H9 (cell line): ENCODE data around the gene GALNT4. TPM values are rescaled to one million over a fixed set of nuclear protein-coding genes. Genes with fewer than 3 reads are reported as not detected.

Experiments used
- DNase-seq: peaks from one replicate; pipeline ENCODE4 v3.0.0-alpha.2; 2017
- H2AFZ ChIP-seq: one replicate; pipeline ENCODE4 v1.6.1; 2013; ENCODE audit warnings: mild to moderate bottlenecking, low read length, control low read depth, moderate library complexity
- H2AK5ac ChIP-seq: 2 replicates; pipeline ENCODE4 v1.6.1; 2013; ENCODE audit warnings: low read length, control low read depth, mixed read lengths; ENCODE audit not compliant: insufficient read length
- H2BK120ac ChIP-seq: one replicate; pipeline ENCODE4 v1.6.1; 2013; ENCODE audit warnings: low read depth, mild to moderate bottlenecking, low read length, control low read depth, inconsistent platforms; ENCODE audit not compliant: poor library complexity, severe bottlenecking
- H2BK12ac ChIP-seq: 2 replicates; pipeline ENCODE4 v1.6.1; 2013; ENCODE audit warnings: low read length, control low read depth, mixed read lengths, low read depth; ENCODE audit not compliant: insufficient read length
- H2BK15ac ChIP-seq: 2 replicates; pipeline ENCODE4 v1.6.1; 2013; ENCODE audit warnings: low read depth, low read length, control low read depth
- H2BK20ac ChIP-seq: one replicate; pipeline ENCODE4 v1.6.1; 2013; ENCODE audit warnings: low read depth, mild to moderate bottlenecking, low read length, control low read depth, inconsistent platforms; ENCODE audit not compliant: poor library complexity, severe bottlenecking
- H2BK5ac ChIP-seq: 2 replicates; pipeline ENCODE4 v1.6.1; 2013; ENCODE audit warnings: low read length, control low read depth, mixed read lengths; ENCODE audit not compliant: insufficient read length
- H3K14ac ChIP-seq: 2 replicates; pipeline ENCODE4 v1.6.1; 2013; ENCODE audit warnings: low read length, control low read depth; ENCODE audit not compliant: insufficient read depth
- H3K18ac ChIP-seq: 2 replicates; pipeline ENCODE4 v1.6.1; 2013; ENCODE audit warnings: low read depth, mild to moderate bottlenecking, mixed read lengths, low read length, control low read depth; ENCODE audit not compliant: insufficient read length
- H3K23ac ChIP-seq: 2 replicates; pipeline ENCODE4 v1.6.1; 2013; ENCODE audit warnings: low read length, control low read depth, mixed read lengths, low read depth; ENCODE audit not compliant: insufficient read length
- H3K23me2 ChIP-seq: 2 replicates; pipeline ENCODE4 v1.6.1; 2013; ENCODE audit warnings: low read depth, mild to moderate bottlenecking, mixed read lengths, low read length, control low read depth; ENCODE audit not compliant: insufficient read length, poor library complexity, severe bottlenecking
- H3K27ac ChIP-seq: 2 replicates; pipeline ENCODE4 v1.5.1; 2013; ENCODE audit warnings: low read length, control low read depth, mixed read lengths, low read depth; ENCODE audit not compliant: insufficient read length
- H3K27me3 ChIP-seq: 2 replicates; pipeline ENCODE4 v1.6.1; 2013; ENCODE audit warnings: low read length, control low read depth, inconsistent platforms; ENCODE audit not compliant: insufficient read depth
- H3K4ac ChIP-seq: 2 replicates; pipeline ENCODE4 v1.6.1; 2013; ENCODE audit warnings: low read depth, mild to moderate bottlenecking, control low read depth, inconsistent platforms, low read length, moderate library complexity
- H3K4me1 ChIP-seq: 2 replicates; pipeline ENCODE4 v1.6.1; 2013; ENCODE audit warnings: low read length, control low read depth, inconsistent platforms; ENCODE audit not compliant: insufficient read depth
- H3K4me2 ChIP-seq: 2 replicates; pipeline ENCODE4 v1.6.1; 2013; ENCODE audit warnings: low read length, control low read depth, mixed read lengths; ENCODE audit not compliant: insufficient read length, insufficient read depth
- H3K56ac ChIP-seq: 2 replicates; pipeline ENCODE4 v1.6.1; 2013; ENCODE audit warnings: low read depth, mild to moderate bottlenecking, mixed read lengths, low read length, control low read depth; ENCODE audit not compliant: insufficient read length
- H3K79me1 ChIP-seq: 2 replicates; pipeline ENCODE4 v1.6.1; 2013; ENCODE audit warnings: low read depth, mild to moderate bottlenecking, moderate library complexity, low read length, control low read depth, inconsistent platforms; ENCODE audit not compliant: insufficient read depth, poor library complexity, severe bottlenecking
- H3K79me2 ChIP-seq: 2 replicates; pipeline ENCODE4 v1.6.1; 2013; ENCODE audit warnings: low read length, control low read depth, inconsistent platforms; ENCODE audit not compliant: insufficient read depth
- H3K9ac ChIP-seq: 2 replicates; pipeline ENCODE4 v1.6.1; 2013; ENCODE audit warnings: low read length, control low read depth, mixed read lengths; ENCODE audit not compliant: insufficient read length; ENCODE audit errors: extremely low read depth
- H3K9me3 ChIP-seq: one replicate; pipeline ENCODE4 v1.6.1; 2013; ENCODE audit warnings: low read depth, low read length, inconsistent platforms; ENCODE audit not compliant: control insufficient read depth
- H3T11ph ChIP-seq: one replicate; pipeline ENCODE4 v1.6.1; 2013; ENCODE audit warnings: mild to moderate bottlenecking, low read length, control low read depth, inconsistent platforms
- H4K20me1 ChIP-seq: one replicate; pipeline ENCODE4 v1.6.1; 2013; ENCODE audit not compliant: control insufficient read depth, insufficient read length, insufficient read depth
- H4K5ac ChIP-seq: 2 replicates; pipeline ENCODE4 v1.6.1; 2013; ENCODE audit warnings: low read depth, mild to moderate bottlenecking, mixed read lengths, low read length, control low read depth; ENCODE audit not compliant: insufficient read length
- H4K8ac ChIP-seq: replicated peaks from 2 replicates; pipeline ENCODE4 v1.6.1; 2013; ENCODE audit warnings: low read length, control low read depth, mixed read lengths, low read depth; ENCODE audit not compliant: insufficient read length
- H4K91ac ChIP-seq: 2 replicates; pipeline ENCODE4 v1.6.1; 2013; ENCODE audit warnings: low read depth, mild to moderate bottlenecking, moderate library complexity, mixed read lengths, low read length, control low read depth; ENCODE audit not compliant: insufficient read length
- H3K27ac Mint-ChIP-seq, 3 experiments: 2 replicates in 2 of 3; 3 replicates in 1 of 3; pipeline ENCODE4 v1.8.0; 2020 to 2021; ENCODE audit warnings: mixed read lengths in 3 of 3, mild to moderate bottlenecking in 1 of 3, moderate library complexity in 1 of 3
- H3K27me3 Mint-ChIP-seq: 2 replicates; pipeline ENCODE4 v1.8.0; 2021; ENCODE audit warnings: low read depth, mild to moderate bottlenecking, moderate library complexity, mixed read lengths
- H3K36me3 Mint-ChIP-seq, 3 experiments: 2 replicates in 2 of 3; 3 replicates in 1 of 3; pipeline ENCODE4 v1.8.0; 2020 to 2021; ENCODE audit warnings: low read depth in 3 of 3, mixed read lengths in 3 of 3; ENCODE audit not compliant: insufficient read depth in 1 of 3
- H3K4me1 Mint-ChIP-seq, 2 experiments: 2 replicates each; pipeline ENCODE4 v1.8.0; 2020; ENCODE audit warnings: mixed read lengths in 2 of 2
- H3K4me3 Mint-ChIP-seq, 2 experiments: 2 replicates in 1 of 2; 3 replicates in 1 of 2; pipeline ENCODE4 v1.8.0; 2020 to 2021; ENCODE audit warnings: mild to moderate bottlenecking in 2 of 2, mixed read lengths in 2 of 2, moderate library complexity in 1 of 2
- H3K9me3 Mint-ChIP-seq, 2 experiments: 2 replicates in 1 of 2; 3 replicates in 1 of 2; pipeline ENCODE4 v1.8.0; 2020; ENCODE audit warnings: mild to moderate bottlenecking in 2 of 2, mixed read lengths in 2 of 2, moderate library complexity in 1 of 2
- WGBS: extraction: QIAGEN DNeasy Blood & Tissue Kit; methylation state at CpG from one replicate; pipeline ENCODE4 v1.1.7; 2013; ENCODE audit warnings: missing lambda C conversion rate, low lambda C conversion rate, mixed read lengths; ENCODE audit not compliant: insufficient read length; ENCODE audit errors: extremely low coverage; 5-methylcytosine and 5-hydroxymethylcytosine counted together
- total RNA-seq: library from RNA; stranded (reverse); gene quantifications from 2 replicates; pipeline ENCODE4 v1.2.1, GENCODE V29; 2021
- TF ChIP-seq, protein P1 (sequence below): fragments of 200-600 bp; sonication (generic); conservative IDR thresholded peaks from 3 replicates; pipeline ENCODE4 v1.8.0; 2021; ENCODE audit warnings: antibody characterized with exemption, mild to moderate bottlenecking

GALNT4 gene
- total RNA-seq, 1 experiment from 2014 or later = 3.1 TPM

DNA sequence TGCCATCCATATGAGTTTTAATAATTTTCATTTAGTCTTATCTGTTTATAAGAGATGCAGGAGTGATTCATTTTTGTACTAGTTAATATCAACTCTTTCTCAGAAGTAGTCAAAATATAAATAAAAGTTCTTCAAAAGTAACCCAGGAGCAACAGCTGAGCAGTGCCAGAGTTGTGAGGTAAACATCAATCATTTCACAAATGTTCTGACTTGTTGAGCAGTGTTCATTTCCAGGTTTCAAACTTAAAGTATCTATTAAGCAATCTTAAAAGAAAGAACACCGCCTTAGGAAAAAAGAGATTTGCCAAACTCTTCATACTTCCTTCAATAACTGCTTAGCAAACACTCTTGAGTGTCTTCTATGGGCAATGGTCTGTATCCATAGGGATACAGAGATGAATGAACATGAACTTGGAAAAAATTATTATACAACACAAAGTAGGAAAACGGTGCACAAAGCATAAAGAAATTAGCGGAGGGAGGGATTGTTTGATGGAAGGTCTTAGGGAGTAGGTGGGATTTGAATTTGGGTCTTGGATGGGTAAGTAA is 43.2 kb upstream of the GALNT4 start:
- H3K27ac Mint-ChIP-seq = no peak overlapping the region
- Histone ChIP-seq H3K79me2 (no peaks in the 10 kb centered on the region), H4K8ac (no peak overlapping the region), H3K56ac (no peak overlapping the region), H2BK15ac (no peak overlapping the region), H2AK5ac (no peak overlapping the region), H2BK120ac (no peak overlapping the region), H3K18ac (no peak overlapping the region), H3K4me2 (no peak overlapping the region), H3K9me3 (no peaks in the 10 kb centered on the region), H4K20me1 (no peaks in the 10 kb centered on the region), H3K27me3 (no peaks in the 10 kb centered on the region), H3K4me1 (no peaks in the 10 kb centered on the region), H3T11ph (no peak overlapping the region), H2BK12ac (no peak overlapping the region), H3K9ac (no peak overlapping the region), H4K91ac (no peak overlapping the region), H2BK5ac (no peak overlapping the region), H2BK20ac (no peak overlapping the region), H4K5ac (no peak overlapping the region), H3K23me2 (no peaks in the 10 kb centered on the region), H3K23ac (no peak overlapping the region), H2AFZ (no peak overlapping the region), H3K27ac (no peak overlapping the region), H3K14ac (no peak overlapping the region), H3K79me1 (no peaks in the 10 kb centered on the region), H3K4ac (no peak overlapping the region)
- no peak for DNase-seq
- H3K4me3 Mint-ChIP-seq = no peak overlapping the region
- no peaks in the 10 kb centered on the region for H3K27me3 Mint-ChIP-seq
- H3K9me3 Mint-ChIP-seq = no peaks in the 10 kb centered on the region
- 100% methylated on average over 2 of the region's 3 CpGs for WGBS
- TF ChIP-seq, protein P1, sequence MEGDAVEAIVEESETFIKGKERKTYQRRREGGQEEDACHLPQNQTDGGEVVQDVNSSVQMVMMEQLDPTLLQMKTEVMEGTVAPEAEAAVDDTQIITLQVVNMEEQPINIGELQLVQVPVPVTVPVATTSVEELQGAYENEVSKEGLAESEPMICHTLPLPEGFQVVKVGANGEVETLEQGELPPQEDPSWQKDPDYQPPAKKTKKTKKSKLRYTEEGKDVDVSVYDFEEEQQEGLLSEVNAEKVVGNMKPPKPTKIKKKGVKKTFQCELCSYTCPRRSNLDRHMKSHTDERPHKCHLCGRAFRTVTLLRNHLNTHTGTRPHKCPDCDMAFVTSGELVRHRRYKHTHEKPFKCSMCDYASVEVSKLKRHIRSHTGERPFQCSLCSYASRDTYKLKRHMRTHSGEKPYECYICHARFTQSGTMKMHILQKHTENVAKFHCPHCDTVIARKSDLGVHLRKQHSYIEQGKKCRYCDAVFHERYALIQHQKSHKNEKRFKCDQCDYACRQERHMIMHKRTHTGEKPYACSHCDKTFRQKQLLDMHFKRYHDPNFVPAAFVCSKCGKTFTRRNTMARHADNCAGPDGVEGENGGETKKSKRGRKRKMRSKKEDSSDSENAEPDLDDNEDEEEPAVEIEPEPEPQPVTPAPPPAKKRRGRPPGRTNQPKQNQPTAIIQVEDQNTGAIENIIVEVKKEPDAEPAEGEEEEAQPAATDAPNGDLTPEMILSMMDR = no peak
- no peaks in the 10 kb centered on the region for H3K4me1 Mint-ChIP-seq
- H3K36me3 Mint-ChIP-seq = no peaks in the 10 kb centered on the region
